ENCODE measurements around the gene SIX2.

SIX2 gene

GRCh38 chr2:44964752-44965236, 44.5 kb downstream of the SIX2 start:
- no peak for DNase-seq

GRCh38 chr2:44962176-44962695, 47.0 kb downstream of the SIX2 start:
- DNase-seq, result no peak

GRCh38 chr2:44960871-44961270, 48.4 kb downstream of the SIX2 start:
- no peak for DNase-seq

- no peak for DNase-seq
These were observed 49.4 kb downstream of the SIX2 start for GRCh38 chr2:44959855-44960254.

- no peak for DNase-seq
These were observed 51.5 kb downstream of the SIX2 start for GRCh38 chr2:44957656-44958327.

- no peak for DNase-seq
These were observed 52.4 kb downstream of the SIX2 start for GRCh38 chr2:44956843-44957242.

GRCh38 chr2:44955593-44956392, 53.5 kb downstream of the SIX2 start:
- DNase-seq, result peak; percentile 27 to 65 (median 55)

Data from activated naive CD4-positive, alpha-beta T cell (primary cell).